IMR-90 (cell line): ENCODE measurements around the gene SOX8. TPM values are rescaled to one million over a fixed set of nuclear protein-coding genes. Genes with fewer than 3 reads are reported as not detected.

Experiments
- ATAC-seq: fragments of 200-7000 bp; cut with Tn5 transposase; 2 replicates; pipeline ENCODE4 v1.9.1; 2020; ENCODE audit warnings: low read depth, mild to moderate bottlenecking, moderate library complexity
- BruUV-seq: library from RNA; stranded (reverse); fragments of 400-500 nt; replicated peaks from 2 replicates; lab custom pipeline; 2021; lab: Mats Ljungman, UMichigan
- CTCF ChIA-PET: fragments of 300-600 bp; formaldehyde crosslinking; extraction: SDS; loops from one replicate; lab custom pipeline; 2021; ENCODE audit warnings: antibody characterized with exemption; lab: Yijun Ruan, JAX
- POLR2A ChIA-PET: fragments of 300-600 bp; sonication (Branson Sonifier 250); formaldehyde crosslinking; loops from one replicate; lab custom pipeline; 2022; ENCODE audit warnings: antibody characterized with exemption; ENCODE audit not compliant: unreplicated experiment; lab: Charles Lee
- DNase-seq: peaks from one replicate; pipeline ENCODE4 v3.0.0; 2013
- H2AFZ ChIP-seq: replicated peaks from 2 replicates; pipeline ENCODE3; 2013; ENCODE audit warnings: low read length, mild to moderate bottlenecking; ENCODE audit not compliant: poor library complexity
- H2AK5ac ChIP-seq: 2 replicates; pipeline ENCODE4 v1.6.1; 2013; ENCODE audit warnings: low read depth, low read length, inconsistent platforms
- H2AK9ac ChIP-seq: replicated peaks from 2 replicates; pipeline ENCODE3; 2013; ENCODE audit warnings: mild to moderate bottlenecking, low read depth, low read length, moderate library complexity; ENCODE audit not compliant: poor library complexity
- H2BK120ac ChIP-seq: 2 replicates; pipeline ENCODE4 v1.6.1; 2013; ENCODE audit warnings: low read depth, low read length, inconsistent platforms
- H2BK15ac ChIP-seq: 3 replicates; pipeline ENCODE4 v1.6.1; 2013; ENCODE audit warnings: low read depth, low read length, inconsistent platforms
- H2BK20ac ChIP-seq: 2 replicates; pipeline ENCODE4 v1.6.1; 2013; ENCODE audit warnings: low read depth, mild to moderate bottlenecking, inconsistent platforms, low read length, moderate library complexity
- H2BK5ac ChIP-seq: 2 replicates; pipeline ENCODE4 v1.6.1; 2013; ENCODE audit warnings: mild to moderate bottlenecking, low read depth, low read length, inconsistent platforms; ENCODE audit not compliant: poor library complexity, severe bottlenecking
- H3K14ac ChIP-seq: replicated peaks from 2 replicates; pipeline ENCODE4 v1.6.1; 2013; ENCODE audit warnings: low read depth, low read length, inconsistent platforms
- H3K18ac ChIP-seq: 2 replicates; pipeline ENCODE4 v1.6.1; 2013; ENCODE audit warnings: low read depth, low read length, control low read depth
- H3K23ac ChIP-seq: 2 replicates; pipeline ENCODE4 v1.6.1; 2013; ENCODE audit warnings: low read depth, low read length, inconsistent platforms
- H3K27ac ChIP-seq: 2 replicates; pipeline ENCODE4 v1.5.1; 2013; ENCODE audit warnings: mild to moderate bottlenecking, control low read depth, low read length; ENCODE audit not compliant: insufficient read depth
- H3K27me3 ChIP-seq: 2 replicates; pipeline ENCODE4 v1.6.1; 2013; ENCODE audit warnings: low read length; ENCODE audit not compliant: control insufficient read depth, insufficient read depth
- H3K36me3 ChIP-seq: 2 replicates; pipeline ENCODE4 v1.6.1; 2013; ENCODE audit warnings: low read length, mixed read lengths; ENCODE audit not compliant: control insufficient read depth, insufficient read depth
- H3K4ac ChIP-seq: 2 replicates; pipeline ENCODE4 v1.6.1; 2013; ENCODE audit warnings: low read depth, low read length, inconsistent platforms
- H3K4me1 ChIP-seq: 2 replicates; pipeline ENCODE4 v1.6.1; 2013; ENCODE audit warnings: low read length, mixed read lengths; ENCODE audit not compliant: control insufficient read depth, insufficient read depth
- H3K4me2 ChIP-seq: 2 replicates; pipeline ENCODE4 v1.6.1; 2013; ENCODE audit warnings: low read depth, mild to moderate bottlenecking, control low read depth, low read length, moderate library complexity
- H3K4me3 ChIP-seq: 2 replicates; pipeline ENCODE4 v1.5.1; 2013; ENCODE audit warnings: low read depth, mild to moderate bottlenecking, control low read depth, low read length, moderate library complexity; ENCODE audit not compliant: insufficient read depth
- H3K56ac ChIP-seq: 2 replicates; pipeline ENCODE4 v1.6.1; 2013; ENCODE audit warnings: low read length, inconsistent platforms; ENCODE audit not compliant: insufficient read depth; ENCODE audit errors: extremely low read depth
- H3K79me1 ChIP-seq, 2 experiments: 2 replicates each; pipeline ENCODE4 v1.6.1; 2013; ENCODE audit warnings: low read length in 2 of 2, inconsistent platforms in 1 of 2, low read depth in 1 of 2
- H3K9ac ChIP-seq: 2 replicates; pipeline ENCODE4 v1.6.1; 2013; ENCODE audit warnings: low read depth, low read length, control low read depth
- H3K9me1 ChIP-seq: 2 replicates; pipeline ENCODE4 v1.6.1; 2013; ENCODE audit warnings: low read length, inconsistent platforms; ENCODE audit not compliant: insufficient read depth
- H3K9me3 ChIP-seq: 2 replicates; pipeline ENCODE4 v1.6.1; 2013; ENCODE audit warnings: low read length; ENCODE audit not compliant: control insufficient read depth, insufficient read depth
- H4K20me1 ChIP-seq: 2 replicates; pipeline ENCODE4 v1.6.1; 2013; ENCODE audit warnings: low read length, inconsistent platforms; ENCODE audit not compliant: insufficient read depth
- H4K5ac ChIP-seq: 2 replicates; pipeline ENCODE4 v1.6.1; 2013; ENCODE audit warnings: mild to moderate bottlenecking, low read depth, low read length, control low read depth
- H4K8ac ChIP-seq, 2 experiments: 2 replicates each; pipeline ENCODE4 v1.6.1; 2013; ENCODE audit warnings: low read depth in 2 of 2, low read length in 2 of 2, control low read depth in 1 of 2, inconsistent platforms in 1 of 2
- H4K91ac ChIP-seq: 2 replicates; pipeline ENCODE4 v1.6.1; 2013; ENCODE audit warnings: low read depth, low read length, inconsistent platforms; ENCODE audit not compliant: insufficient read depth
- BHLHE40 ChIP-seq: fragments of 150-350 bp; IDR thresholded peaks from 2 replicates; pipeline ENCODE4 v1.6.1; 2016; ENCODE audit warnings: mild to moderate bottlenecking, low read depth, low read length
- CEBPB ChIP-seq: IDR thresholded peaks from 2 replicates; pipeline ENCODE4 v1.6.1; 2012; ENCODE audit warnings: low read depth, low read length, improper control_type of control experiment
- CHD1 ChIP-seq: IDR thresholded peaks from 2 replicates; pipeline ENCODE4 v1.6.1; 2012; ENCODE audit warnings: low read depth, low read length, improper control_type of control experiment
- CTCF ChIP-seq: conservative IDR thresholded peaks from 2 replicates; pipeline ENCODE4 v1.5.1; 2012; ENCODE audit warnings: mild to moderate bottlenecking, low read depth, low read length, improper control_type of control experiment
- ELK1 ChIP-seq: fragments of 150-350 bp; IDR thresholded peaks from 2 replicates; pipeline ENCODE4 v1.6.1; 2016; ENCODE audit warnings: low read depth, mild to moderate bottlenecking, low read length, moderate library complexity, borderline replicate concordance
- FOS ChIP-seq: fragments of 150-350 bp; IDR thresholded peaks from 2 replicates; pipeline ENCODE4 v1.6.1; 2016; ENCODE audit warnings: low read depth, low read length
- MAFK ChIP-seq: IDR thresholded peaks from 2 replicates; pipeline ENCODE4 v1.6.1; 2012; ENCODE audit warnings: low read depth, low read length, improper control_type of control experiment
- MAZ ChIP-seq: IDR thresholded peaks from 2 replicates; pipeline ENCODE4 v1.6.1; 2012; ENCODE audit warnings: low read depth, mild to moderate bottlenecking, low read length, improper control_type of control experiment, moderate library complexity, borderline replicate concordance
- MXI1 ChIP-seq: IDR thresholded peaks from 2 replicates; pipeline ENCODE4 v1.6.1; 2012; ENCODE audit warnings: low read depth, mild to moderate bottlenecking, low read length, moderate library complexity, borderline replicate concordance
- NFE2L2 ChIP-seq: fragments of 150-350 bp; IDR thresholded peaks from 2 replicates; pipeline ENCODE4 v1.6.1; 2016; ENCODE audit warnings: low read depth, mild to moderate bottlenecking, low read length
- POLR2A ChIP-seq: IDR thresholded peaks from 2 replicates; pipeline ENCODE4 v1.6.1; 2012; ENCODE audit warnings: mild to moderate bottlenecking, low read depth, low read length
- RAD21 ChIP-seq: IDR thresholded peaks from 2 replicates; pipeline ENCODE4 v1.6.1; 2012; ENCODE audit warnings: low read length, improper control_type of control experiment
- RCOR1 ChIP-seq: IDR thresholded peaks from 2 replicates; pipeline ENCODE4 v1.6.1; 2012; ENCODE audit warnings: mild to moderate bottlenecking, low read length, improper control_type of control experiment; ENCODE audit not compliant: insufficient replicate concordance
- RFX5 ChIP-seq: IDR thresholded peaks from 2 replicates; pipeline ENCODE4 v1.8.0; 2012; ENCODE audit warnings: low read depth, mild to moderate bottlenecking, low read length, moderate library complexity
- SMC3 ChIP-seq: fragments of 150-350 bp; IDR thresholded peaks from 2 replicates; pipeline ENCODE4 v1.6.1; 2016; ENCODE audit warnings: low read depth, mild to moderate bottlenecking, antibody characterized with exemption, low read length, moderate library complexity
- USF2 ChIP-seq: fragments of 150-350 bp; IDR thresholded peaks from 2 replicates; pipeline ENCODE4 v1.6.1; 2017; ENCODE audit warnings: mild to moderate bottlenecking, antibody characterized with exemption, low read length, low read depth
- WGBS, 2 experiments: methylation state at CpG; one replicate each; pipeline versions ENCODE4 v1.1.5 to v1.1.7; 2013; ENCODE audit warnings: missing lambda C conversion rate in 2 of 2; ENCODE audit not compliant: insufficient read length in 1 of 2; ENCODE audit errors: extremely low coverage in 2 of 2; 5-methylcytosine and 5-hydroxymethylcytosine counted together
- dilution Hi-C: fragments of 300-500 bp; cut with HindIII; formaldehyde crosslinking; loops from one replicate; pipeline ENCODE4 v1.14.3; 2018; ENCODE audit warnings: low sequenced_read_pairs; ENCODE audit not compliant: unreplicated experiment
- in situ Hi-C: fragments of 300-500 bp; cut with MboI; formaldehyde crosslinking; loops from 3 replicates; pipeline ENCODE4 v1.14.3; 2019; ENCODE audit warnings: low sequenced_read_pairs, inconsistent platforms, mixed read lengths
- intact Hi-C: fragments of 100-400 bp; cut with micrococcal nuclease; formaldehyde crosslinking; loops from 2 replicates; pipeline ENCODE4 v1.10.0; 2022
- polyA plus RNA-seq, 3 experiments: library from polyadenylated mRNA; depleted of rRNA; stranded (reverse); fragments of >200 nt; gene quantifications; 2 replicates each; pipeline ENCODE4 v1.2.3, GENCODE V29; 2012; ENCODE audit warnings: low replicate concordance in 1 of 3
- total RNA-seq: library from RNA; depleted of rRNA; stranded (reverse); fragments of >200 nt; gene quantifications from 2 replicates; pipeline ENCODE4 v1.2.3, GENCODE V29; 2012

SOX8 gene
- total and polyA plus RNA-seq, 2 of the 4 experiments (the other 2 are of a cell fraction) = under 0.01 to 0.26 TPM

GRCh38 chr16:977896-978295 lies 3.7 kb upstream of the SOX8 start:
- Histone ChIP-seq H2AK9ac (no peak overlapping the region), H3K4me2 (no peak overlapping the region), H3K36me3 (no peaks in the 10 kb centered on the region), H4K91ac (no peak overlapping the region), H2BK20ac (no peak overlapping the region), H3K4me3 (no peak overlapping the region), H3K79me1 (no peaks in the 10 kb centered on the region), H3K56ac (no peak overlapping the region), H3K4ac (no peak overlapping the region), H2BK120ac (no peak overlapping the region), H2AK5ac (no peak overlapping the region; the same call in 1 of the 2 replicates), H3K9me1 (no peaks in the 10 kb centered on the region; the same call in 1 of the 2 replicates), H3K4me1 (no peaks in the 10 kb centered on the region), H3K9ac (no peak overlapping the region), H3K18ac (no peak overlapping the region), H2BK5ac (peak overlapping the region; percentile 88), H3K9me3 (0 out of 2 replicates have a peak, but pooled peaks cover 3% of the 10 kb centered on the region), H3K27me3 (peaks cover 85% of the 10 kb centered on the region), H3K27ac (no peak overlapping the region), H3K23ac (no peak overlapping the region), H2AFZ (no peak overlapping the region), H2BK15ac (no peak overlapping the region), H4K5ac (no peak overlapping the region), H3K14ac (no peak overlapping the region), H4K8ac (no peak overlapping the region), H4K20me1 (no peaks in the 10 kb centered on the region; the same call in 1 of the 2 replicates)
- intact Hi-C loops = no loop called here
- DNase-seq = no peak
- no peak for ATAC-seq
- ChIA-PET CTCF (no interaction called here), POLR2A (no interaction called here)
- TF ChIP-seq CHD1 (no peak), CEBPB (no peak), POLR2A (no peak), CTCF (no peak), USF2 (no peak), RAD21 (no peak), MAFK (no peak), BHLHE40 (no peak), MAZ (no peak), NFE2L2 (no peak), ELK1 (no peak), SMC3 (no peak), RCOR1 (no peak), FOS (no peak), MXI1 (no peak), RFX5 (no peak)
- in situ Hi-C loops = no loop called here
- BruUV-seq = no TSS peak
- dilution Hi-C loops = no loop called here
- WGBS, 2 experiments = 83 to 100% methylated on average over 3 to 5 of the region's 8 CpGs
